Astrocyte of the cerebellum (primary cell): Measurements from ENCODE around the gene CAD.

ENCODE experiments used
- DNase-seq: peaks from one replicate; pipeline ENCODE4 v3.0.0-alpha.2; 2011; ENCODE audit warnings: low read depth
- H3K4me3 ChIP-seq: 2 replicates; pipeline ENCODE4 v1.5.1; 2011; ENCODE audit warnings: mild to moderate bottlenecking, low read depth, low read length, moderate library complexity
- in situ Hi-C: cut with HindIII; loops from 2 replicates; pipeline ENCODE4 v1.10.0; 2017; ENCODE audit warnings: low sequenced_read_pairs
- TF ChIP-seq, protein P1 (sequence below): IDR thresholded peaks from 2 replicates; pipeline ENCODE4 v1.5.1; 2012; ENCODE audit warnings: low read length, low read depth, moderate library complexity, mild to moderate bottlenecking; ENCODE audit errors: missing control alignments

CAD gene

DNA sequence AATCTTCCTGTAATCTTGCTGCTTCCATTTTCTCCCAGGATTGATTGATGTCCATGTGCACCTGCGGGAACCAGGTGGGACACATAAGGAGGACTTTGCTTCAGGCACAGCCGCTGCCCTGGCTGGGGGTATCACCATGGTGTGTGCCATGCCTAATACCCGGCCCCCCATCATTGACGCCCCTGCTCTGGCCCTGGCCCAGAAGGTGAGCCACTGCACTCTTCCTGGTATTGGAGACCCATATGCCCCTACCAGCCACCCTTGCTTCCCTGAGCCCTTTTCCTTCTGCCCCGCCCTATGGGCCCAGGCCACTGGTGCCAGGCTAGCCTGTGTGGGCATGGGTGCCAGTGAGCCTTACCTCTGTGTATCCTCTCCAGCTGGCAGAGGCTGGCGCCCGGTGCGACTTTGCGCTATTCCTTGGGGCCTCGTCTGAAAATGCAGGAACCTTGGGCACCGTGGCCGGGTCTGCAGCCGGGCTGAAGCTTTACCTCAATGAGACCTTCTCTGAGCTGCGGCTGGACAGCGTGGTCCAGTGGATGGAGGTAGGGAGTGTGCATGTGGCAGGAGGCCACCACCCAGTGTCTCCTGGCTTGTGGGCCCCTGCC lies 20.3 kb downstream of the CAD start:
- no peak overlapping the region for H3K4me3 ChIP-seq
- TF ChIP-seq, protein P1, sequence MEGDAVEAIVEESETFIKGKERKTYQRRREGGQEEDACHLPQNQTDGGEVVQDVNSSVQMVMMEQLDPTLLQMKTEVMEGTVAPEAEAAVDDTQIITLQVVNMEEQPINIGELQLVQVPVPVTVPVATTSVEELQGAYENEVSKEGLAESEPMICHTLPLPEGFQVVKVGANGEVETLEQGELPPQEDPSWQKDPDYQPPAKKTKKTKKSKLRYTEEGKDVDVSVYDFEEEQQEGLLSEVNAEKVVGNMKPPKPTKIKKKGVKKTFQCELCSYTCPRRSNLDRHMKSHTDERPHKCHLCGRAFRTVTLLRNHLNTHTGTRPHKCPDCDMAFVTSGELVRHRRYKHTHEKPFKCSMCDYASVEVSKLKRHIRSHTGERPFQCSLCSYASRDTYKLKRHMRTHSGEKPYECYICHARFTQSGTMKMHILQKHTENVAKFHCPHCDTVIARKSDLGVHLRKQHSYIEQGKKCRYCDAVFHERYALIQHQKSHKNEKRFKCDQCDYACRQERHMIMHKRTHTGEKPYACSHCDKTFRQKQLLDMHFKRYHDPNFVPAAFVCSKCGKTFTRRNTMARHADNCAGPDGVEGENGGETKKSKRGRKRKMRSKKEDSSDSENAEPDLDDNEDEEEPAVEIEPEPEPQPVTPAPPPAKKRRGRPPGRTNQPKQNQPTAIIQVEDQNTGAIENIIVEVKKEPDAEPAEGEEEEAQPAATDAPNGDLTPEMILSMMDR: no peak
- no peak for DNase-seq
- in situ Hi-C loops: no loop called here

DNA sequence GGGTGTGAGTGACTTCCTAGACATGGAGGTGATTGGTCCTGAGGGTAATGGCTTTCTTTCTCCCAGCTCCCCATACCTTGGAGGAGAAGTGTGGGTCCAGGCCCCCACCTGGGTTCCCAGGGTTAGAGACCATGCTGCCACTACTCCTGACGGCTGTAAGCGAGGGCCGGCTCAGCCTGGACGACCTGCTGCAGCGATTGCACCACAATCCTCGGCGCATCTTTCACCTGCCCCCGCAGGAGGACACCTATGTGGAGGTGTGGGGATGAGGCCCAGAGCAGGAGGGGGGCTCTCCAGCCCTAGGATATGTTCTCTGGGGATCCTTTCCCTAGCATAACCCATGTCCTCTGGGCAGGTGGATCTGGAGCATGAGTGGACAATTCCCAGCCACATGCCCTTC lies 21.8 kb downstream of the CAD start:
- TF ChIP-seq, protein P1: no peak
- no peak overlapping the region for H3K4me3 ChIP-seq
- in situ Hi-C loops: no loop called here
- DNase-seq: no peak

DNA sequence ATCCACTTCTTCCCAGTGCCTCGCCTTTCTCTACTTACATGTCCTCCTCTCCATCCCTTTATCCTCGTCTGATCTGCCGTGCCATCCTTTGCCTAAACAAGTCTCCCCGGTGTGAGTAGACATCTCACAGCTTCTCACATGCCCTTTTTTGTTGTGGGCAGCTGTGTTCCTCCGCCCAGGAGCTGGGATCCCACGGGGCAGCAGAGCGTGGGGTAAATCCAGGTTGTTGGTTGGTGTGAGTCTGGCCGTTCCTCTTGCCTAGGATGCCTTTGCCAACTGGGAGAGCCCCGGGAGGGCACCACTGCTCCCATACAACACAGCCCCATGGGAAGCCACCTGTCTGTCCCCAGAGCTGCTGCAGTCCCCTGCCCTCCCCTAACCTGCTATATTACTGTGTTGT lies 23.2 kb downstream of the CAD start:
- in situ Hi-C loops: no loop called here
- TF ChIP-seq, protein P1: no peak
- no peak overlapping the region for H3K4me3 ChIP-seq
- DNase-seq: no peak

DNA sequence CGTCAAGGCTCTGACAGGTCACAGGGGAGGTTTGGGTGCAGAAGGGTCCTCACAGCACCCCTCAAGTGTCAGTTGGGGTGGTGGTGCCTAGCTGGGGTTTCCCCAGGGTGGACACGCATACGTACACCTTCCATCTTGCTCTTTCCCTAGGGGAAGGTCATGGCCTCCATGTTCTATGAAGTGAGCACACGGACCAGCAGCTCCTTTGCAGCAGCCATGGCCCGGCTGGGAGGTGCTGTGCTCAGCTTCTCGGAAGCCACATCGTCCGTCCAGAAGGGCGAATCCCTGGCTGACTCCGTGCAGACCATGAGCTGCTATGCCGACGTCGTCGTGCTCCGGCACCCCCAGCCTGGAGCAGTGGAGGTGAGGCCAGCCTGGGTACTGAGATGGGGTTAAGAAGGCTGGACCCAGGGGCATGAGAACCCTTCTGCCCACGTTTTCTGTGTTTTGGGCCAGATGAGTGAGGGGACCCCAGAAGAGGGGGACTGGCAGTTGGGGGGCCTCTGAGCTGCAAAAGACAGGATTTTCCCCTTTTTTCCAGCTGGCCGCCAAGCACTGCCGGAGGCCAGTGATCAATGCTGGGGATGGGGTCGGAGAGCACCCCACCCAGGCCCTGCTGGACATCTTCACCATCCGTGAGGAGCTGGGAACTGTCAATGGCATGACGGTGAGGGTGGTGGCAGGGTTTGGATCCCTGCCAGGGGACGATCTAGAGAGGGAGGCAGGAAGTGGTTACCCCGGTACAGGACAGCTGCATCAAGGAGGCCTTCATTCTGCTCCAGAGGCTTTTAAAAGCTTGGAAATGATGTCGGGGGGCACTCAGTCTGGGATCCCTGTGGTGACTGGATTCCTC lies 24.8 kb downstream of the CAD start:
- in situ Hi-C loops: no loop called here
- DNase-seq: no peak
- H3K4me3 ChIP-seq: no peak overlapping the region

DNA sequence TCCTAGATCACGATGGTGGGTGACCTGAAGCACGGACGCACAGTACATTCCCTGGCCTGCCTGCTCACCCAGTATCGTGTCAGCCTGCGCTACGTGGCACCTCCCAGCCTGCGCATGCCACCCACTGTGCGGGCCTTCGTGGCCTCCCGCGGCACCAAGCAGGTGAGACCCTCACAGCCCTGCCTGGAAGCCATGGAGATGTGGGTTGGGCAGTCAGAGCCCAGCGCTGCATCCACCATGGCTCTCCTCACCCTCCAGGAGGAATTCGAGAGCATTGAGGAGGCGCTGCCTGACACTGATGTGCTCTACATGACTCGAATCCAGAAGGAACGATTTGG lies 25.4 kb downstream of the CAD start:
- no peak for DNase-seq
- no peak overlapping the region for H3K4me3 ChIP-seq
- TF ChIP-seq, protein P1: no peak
- in situ Hi-C loops: no loop called here

More for the DNA sequence above, 24.8 kb downstream of the CAD start:
- TF ChIP-seq, protein P1: no peak

DNA sequence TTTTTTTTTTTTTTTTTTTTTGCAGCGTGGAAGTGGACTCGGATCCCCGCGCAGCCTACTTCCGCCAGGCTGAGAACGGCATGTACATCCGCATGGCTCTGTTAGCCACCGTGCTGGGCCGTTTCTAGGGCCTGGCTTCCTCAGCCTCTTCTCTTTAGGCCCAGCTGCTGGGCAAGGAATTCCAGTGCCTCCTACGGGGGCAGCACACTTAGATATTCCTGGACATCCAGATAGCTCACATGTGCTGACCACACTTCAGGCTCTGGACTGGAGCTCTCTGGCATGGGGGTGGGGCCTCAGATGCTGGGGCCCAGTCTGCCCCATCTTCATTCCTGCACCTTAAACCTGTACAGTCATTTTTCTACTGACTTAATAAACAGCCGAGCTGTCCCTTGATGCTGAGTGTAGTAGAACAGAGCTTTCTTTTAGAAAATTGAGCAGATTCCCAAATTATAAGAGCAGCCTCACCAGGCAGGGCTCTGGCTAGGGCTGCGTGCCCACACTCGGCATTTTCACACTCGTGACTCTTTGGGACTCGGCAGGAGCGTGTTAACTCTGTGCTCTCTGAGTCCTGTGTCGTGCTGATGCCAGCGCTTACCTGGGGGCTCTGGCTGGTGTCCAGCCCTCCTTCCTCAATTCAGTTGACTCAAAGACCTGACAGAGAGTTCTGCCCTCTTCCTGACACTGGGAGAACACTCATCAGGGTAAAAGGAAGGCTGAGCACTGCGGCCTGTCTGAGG lies 26.4 kb downstream of the CAD start:
- in situ Hi-C loops: no loop called here
- H3K4me3 ChIP-seq: no peak overlapping the region

More for the DNA sequence above, 26.4 kb downstream of the CAD start:
- no peak for DNase-seq
- TF ChIP-seq, protein P1: no peak
